HG02678 (cell line): Measurements from ENCODE around the gene FN3K.

Experiments used
- ATAC-seq: cut with Tn5 transposase; IDR thresholded peaks from one replicate; pipeline ENCODE4 v1.9.1; 2021; ENCODE audit warnings: mild to moderate bottlenecking, moderate library complexity; ENCODE audit not compliant: unreplicated experiment

The FN3K gene

DNA sequence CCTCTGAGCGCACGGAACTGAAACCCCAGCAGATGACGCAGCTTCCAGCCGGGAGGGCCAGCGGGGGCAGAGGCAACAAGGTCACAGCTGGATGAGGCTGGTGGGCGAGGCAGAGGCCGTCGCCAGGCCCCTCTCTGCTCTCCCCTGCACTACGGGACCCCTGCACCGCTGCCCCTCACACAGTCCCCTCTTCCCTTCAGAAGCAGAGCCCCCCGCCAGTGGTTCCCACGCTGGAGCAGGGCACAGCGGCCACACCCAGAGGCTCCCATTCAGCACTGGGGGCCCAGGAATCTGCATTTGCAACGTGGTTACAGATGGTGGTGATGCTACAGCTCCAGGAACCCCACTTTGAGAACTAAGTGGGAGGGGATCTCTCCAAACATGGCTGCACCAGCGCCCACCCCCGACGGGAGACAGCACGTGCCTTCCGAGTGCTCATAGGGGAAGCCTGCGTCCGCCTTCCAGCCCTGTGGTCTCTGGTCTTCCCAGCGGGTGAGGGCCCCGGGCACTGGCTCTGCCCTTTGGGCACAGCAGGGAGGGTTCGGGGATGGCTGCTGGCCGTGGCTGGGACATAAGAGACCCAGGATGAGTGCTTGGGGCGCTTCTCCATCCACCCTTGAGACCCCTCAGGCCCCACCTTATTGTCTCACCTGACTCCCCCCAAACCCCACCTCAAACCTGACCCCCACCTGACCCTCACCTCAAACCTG lies 32.2 kb upstream of the FN3K start:
- no peak for ATAC-seq

DNA sequence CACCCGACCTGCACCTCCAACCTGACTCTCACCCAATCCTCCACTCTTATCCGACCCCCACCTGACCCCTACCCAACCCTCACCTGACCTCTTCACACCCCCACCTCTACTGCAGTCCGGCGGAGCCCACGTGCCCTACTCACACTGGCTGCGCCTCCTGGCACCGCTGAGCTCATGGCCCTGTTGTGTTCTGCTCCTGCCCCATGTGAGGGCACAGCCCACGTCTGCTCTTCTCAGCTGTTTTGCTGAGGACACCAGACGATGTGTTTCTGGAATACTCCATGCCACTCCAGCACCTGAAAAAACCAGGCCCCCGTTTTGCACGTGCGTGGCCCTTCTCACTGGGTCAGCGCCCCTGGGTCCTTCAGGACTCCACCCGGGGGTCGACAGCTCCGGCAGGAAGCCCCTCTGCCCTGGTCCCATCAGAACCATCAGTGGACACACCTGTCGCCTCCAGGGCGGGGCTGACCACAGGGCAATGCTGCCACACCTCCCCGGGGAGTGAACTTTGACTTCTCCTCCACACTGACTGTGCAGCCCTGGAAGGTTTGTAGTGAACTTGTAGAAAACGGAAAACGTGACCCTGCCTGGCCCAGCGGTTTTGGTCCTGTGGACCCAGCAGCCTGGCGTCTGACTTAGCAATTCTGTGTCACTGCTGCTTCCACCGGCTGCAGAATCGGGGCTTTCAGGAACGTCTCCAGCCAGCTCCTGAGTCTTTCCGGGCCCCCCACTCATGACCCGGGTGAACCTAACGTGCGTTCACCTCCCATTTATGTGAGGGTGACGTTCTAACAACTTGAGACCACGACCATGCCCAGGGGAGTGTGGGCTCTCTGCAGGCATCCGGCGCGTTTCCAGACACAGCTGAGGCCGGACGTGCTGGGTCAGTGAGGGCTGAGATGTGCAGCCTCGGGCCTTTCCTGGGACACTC lies 31.2 kb upstream of the FN3K start:
- no peak for ATAC-seq

DNA sequence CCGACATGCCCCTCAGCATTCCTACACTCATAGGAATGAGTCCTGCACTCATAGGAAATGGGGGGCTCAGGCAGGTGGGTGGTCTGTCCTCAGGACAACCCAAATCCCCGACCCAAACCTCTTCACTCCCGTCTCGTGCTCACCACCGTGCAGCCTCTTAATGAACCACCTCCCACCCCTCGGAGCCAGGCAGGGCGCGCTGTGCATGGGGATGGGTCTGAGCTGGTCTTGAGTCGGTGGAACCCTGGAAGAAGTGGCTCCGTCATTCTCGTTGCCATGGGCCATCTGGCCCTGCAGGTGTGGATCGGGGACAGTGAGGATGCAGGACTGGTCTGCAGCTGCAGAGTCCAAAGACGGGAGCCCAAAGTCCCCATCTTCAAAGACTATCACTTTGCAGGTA lies 30.5 kb upstream of the FN3K start:
- ATAC-seq: no peak

DNA sequence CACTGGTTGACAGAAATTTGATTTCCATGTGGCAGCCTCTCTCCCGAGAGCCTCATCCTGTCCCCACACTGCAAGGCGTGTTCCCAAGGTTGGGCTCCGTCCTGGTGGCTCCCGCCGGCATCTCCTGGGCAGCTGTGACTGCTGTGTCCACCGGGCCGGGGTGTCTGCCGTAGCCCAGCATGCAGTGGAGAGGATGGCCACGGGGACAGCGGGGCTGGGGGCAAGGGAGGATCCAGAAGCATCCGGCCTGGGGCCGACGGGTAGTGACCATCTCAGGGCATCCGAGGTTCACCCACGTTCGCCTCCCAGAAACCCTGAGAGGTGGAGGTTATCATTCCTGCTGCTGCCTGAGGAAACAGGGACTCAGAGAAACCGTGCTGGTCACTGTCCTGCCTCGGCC lies 29.7 kb upstream of the FN3K start:
- no peak for ATAC-seq

DNA sequence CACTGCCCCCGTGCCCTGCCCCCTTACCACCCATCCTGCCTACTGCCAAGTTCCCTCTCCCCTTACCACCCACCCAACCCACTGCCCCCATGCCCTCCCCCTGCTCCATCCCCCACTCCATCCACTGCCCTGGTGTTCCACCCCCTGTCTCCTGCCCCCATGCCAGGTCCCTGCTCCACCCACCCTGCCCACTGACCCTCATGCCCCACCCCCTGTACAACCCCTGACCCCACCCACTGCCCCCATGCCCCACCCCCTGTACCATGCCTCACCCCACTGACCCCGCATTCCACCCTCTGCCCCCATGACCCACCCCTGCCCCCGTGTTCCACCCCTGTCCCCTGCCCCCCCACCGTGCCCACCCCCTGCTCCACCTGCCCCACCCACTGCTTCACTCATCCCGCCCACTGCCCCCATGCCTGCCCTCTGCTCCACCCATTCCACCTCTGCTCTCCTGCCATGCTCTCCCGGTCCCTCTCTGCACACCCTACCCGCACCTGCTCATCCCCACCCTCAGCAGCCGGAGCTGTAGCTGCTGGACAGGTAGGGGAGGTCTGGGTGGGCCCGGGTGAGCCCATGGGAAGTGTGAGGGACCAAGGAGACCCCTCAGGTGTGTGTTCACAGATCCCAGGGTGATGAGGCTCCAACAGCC lies 26.3 kb upstream of the FN3K start:
- ATAC-seq: no peak

DNA sequence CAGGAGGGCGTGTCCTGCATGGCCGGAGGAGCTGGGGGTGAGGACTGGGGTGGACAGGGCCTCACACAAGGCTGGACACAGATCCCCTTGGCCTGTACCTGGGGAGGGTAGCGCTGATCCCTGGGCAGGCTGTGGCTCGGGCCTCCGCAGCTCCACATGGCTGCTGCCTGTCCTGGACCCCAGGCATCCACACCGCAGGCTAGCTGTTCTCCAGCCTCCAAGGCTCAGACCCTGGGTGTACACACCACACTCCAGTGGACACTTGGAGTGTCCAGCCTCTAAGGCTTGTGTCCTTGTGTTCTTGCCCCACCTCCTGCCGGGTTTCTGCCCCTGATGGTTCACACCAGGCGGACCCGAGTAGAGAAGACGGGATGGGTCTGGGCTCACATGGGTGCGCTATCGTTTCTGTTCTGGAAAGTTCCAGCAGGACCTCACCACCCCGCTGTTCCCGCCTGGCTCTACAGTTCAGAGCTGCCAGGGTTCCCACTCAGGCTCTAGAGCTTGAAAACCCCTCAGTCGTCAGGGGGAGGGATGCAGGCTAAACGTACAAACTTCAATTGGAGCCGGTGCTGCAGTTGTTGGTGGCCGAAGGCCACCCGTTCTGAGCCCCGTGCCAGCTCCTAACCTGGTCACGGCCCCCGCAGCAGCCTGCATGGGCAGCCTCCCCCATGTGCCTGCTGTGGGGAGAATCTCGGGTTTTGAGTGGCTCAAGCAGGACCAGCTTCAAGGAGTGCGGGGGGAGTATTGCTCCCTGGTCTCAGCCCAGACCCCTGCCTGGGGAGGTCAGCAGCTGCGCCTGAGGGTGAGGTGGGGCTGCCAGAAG lies 25.5 kb upstream of the FN3K start:
- no peak for ATAC-seq

DNA sequence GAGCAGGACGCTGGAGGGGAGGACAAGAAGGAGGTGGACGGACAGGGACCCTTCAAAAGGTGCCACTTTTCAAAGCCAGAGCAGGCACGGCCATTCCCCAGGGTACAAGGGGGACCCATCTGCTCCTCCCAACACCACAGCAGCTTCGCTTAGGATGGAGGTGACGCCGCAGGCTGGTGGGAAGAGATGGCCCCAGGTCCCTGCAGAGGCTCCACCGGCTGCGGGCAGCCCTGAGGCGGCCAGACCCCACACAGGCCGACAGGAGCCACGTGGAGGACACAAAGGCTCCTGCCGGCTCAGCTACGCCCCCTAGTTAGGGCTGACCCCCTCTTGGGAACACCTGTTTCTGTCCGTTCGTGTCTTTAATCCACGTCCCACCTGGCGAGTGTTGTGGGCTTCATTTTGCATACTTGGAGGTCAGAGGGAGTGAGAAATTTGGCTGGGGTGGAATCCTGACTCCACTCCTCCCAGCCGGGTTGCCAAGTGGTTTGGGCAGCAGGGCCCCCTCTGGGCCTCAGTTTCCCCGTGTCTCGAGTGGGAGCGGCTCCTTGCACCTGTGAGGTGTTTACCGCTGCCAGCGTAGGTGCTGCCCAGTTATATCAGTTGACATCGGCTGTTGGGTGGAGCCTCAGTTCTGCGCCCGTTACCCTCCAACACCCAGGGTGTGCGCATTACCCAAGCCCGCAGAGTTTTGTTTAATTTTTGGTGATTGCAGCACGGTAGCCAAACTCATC lies 24.7 kb upstream of the FN3K start:
- no peak for ATAC-seq

DNA sequence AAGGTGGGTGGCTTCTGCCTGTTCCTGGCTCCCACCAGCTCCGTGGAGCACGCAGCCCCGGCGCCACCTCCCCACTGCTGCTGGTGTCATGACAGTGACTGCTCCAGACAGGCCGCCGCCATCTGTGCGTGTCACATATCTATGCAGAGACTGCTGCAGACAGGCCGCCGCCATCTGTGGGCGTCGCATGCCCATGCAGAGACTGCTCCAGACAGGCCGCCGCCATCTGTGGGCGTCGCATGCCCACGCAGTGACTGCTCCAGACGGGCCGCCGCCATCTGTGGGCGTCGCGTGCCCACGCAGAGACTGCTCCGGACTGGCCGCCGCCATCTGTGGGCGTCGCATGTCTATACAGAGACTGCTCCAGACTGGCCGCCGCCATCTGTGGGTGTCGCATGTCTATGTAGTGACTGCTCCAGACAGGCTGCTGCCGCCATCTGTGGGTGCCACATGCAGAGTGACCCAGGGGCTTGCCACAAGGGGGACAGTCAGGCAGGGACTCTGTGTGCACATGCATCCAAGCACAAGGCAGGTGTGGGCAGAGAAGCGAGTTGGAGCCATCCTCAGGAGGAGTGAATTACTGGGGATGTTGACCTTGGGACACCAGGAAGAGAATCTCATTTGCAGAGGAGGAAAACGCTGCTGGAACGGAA lies 22.2 kb upstream of the FN3K start:
- no peak for ATAC-seq

DNA sequence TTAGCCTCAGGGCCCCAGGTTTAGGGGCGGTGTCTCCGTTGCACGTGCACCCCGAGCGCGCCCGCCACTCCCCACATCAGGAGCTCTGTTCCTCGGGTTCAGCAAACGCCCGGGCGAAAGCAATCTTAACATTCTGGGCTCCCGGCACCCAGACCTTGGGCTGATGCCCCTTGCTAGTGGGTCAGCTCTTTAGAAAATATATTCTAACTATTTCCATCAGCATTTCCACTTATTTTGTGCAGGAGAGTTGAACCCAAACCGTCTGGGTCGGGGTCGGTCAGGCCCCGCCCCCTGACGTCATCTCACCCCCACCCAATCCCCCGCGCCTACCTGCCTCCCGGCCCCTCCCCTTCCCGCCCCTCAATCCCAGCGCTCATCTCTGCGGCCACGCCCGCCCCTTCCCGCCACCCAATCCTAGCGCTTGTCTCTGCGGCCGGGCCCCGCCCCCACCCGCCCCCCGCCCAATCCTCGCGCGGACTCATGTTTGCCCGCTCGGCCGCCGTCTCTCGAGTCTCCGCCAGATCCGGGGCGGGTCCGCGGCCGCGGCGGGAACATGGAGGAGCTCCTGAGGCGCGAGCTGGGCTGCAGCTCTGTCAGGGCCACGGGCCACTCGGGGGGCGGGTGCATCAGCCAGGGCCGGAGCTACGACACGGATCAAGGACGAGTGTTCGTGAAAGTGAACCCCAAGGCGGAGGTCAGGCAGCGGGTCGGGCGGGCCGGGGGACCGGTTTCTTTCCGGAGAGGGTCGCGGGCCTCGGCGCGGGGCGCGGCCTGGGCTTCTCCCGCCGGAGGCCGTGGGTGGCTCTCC lies 19.0 kb upstream of the FN3K start, which contains the start of gene FN3KRP:
Gene FN3KRP, plus strand, starts transcription at position 504 of the 808 bp plus-strand sequence. Its CDS starts 50 bp downstream, at position 554.
- peak; percentile 82 for ATAC-seq

DNA sequence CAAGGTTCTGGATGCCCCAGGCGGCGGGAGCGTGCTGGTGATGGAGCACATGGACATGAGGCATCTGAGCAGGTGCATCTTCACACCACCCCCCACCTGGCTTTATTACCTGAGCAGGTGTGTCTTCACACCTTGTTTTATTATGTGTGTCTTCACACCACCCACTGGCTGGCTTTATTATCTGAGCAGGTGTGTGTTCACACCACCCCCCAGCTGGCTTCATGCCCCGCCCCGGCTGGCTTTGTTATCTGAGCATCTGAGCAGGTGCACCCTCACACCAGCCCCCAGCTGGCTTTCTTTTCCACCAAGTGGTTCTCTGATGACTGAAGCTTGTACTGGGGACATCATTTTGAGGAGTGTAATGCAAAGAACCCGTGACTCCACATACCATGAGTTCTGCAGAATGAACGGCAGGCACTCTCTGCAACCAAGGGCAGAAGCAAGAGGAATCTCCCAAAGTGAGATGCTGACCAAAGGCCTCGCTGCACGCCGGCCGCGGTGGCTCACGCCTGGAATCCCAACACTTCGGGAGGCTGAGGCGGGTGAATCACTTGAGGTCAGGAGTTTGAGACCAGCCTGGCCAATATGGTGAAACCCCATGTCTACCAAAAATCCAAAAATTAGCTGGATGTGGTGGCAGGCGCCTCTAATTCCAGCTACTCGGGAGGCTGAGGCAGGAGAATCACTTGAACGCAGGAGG lies 16.3 kb upstream of the FN3K start:
- no peak for ATAC-seq

DNA sequence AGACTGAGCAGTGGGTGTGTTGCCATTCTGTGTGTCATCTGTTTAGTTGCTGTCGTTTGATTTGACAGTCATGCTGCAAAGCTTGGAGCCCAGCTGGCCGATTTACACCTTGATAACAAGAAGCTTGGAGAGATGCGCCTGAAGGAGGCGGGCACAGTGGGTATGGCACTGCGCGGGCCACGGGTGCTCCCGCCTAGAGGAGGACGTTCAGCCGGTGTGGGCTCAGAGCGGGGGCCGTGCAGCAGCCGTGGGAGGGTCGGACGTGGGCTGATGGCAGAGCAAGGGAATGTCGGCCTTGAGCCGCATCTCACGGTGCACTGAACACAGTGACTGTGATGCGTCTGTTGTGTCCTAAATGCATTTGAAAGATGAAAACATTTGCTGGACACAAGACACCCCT lies 15.2 kb upstream of the FN3K start:
- no peak for ATAC-seq

DNA sequence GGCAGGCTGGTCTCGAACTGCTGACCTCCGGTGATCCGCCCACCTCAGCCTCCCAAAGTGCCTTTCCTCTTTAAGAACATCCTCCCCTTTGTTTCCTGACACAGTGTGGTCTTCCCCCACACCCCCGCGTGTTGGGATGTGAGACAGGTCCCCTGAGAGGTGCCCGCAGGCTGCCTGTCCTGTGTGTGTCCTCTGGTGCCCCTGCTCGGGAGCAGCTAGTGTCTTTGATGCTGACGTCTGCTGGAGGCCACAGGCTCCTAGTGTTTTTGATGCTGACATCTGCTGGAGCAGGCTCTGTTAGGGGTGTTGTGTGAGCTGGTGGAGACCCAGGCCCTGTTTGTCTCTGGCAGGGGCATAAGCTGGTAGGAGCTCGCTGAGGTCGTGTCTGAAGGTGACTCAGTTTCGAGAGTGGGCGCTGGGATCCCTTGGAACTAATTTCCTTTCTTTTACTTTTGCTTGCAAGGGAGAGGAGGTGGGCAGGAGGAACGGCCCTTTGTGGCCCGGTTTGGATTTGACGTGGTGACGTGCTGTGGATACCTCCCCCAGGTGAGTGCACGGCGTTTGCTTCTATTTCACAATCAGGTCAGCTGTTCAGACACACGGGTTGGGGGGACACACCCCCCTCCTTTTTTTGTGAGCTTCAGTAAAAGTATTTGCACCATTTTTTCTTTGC lies 12.9 kb upstream of the FN3K start:
- ATAC-seq: no peak

DNA sequence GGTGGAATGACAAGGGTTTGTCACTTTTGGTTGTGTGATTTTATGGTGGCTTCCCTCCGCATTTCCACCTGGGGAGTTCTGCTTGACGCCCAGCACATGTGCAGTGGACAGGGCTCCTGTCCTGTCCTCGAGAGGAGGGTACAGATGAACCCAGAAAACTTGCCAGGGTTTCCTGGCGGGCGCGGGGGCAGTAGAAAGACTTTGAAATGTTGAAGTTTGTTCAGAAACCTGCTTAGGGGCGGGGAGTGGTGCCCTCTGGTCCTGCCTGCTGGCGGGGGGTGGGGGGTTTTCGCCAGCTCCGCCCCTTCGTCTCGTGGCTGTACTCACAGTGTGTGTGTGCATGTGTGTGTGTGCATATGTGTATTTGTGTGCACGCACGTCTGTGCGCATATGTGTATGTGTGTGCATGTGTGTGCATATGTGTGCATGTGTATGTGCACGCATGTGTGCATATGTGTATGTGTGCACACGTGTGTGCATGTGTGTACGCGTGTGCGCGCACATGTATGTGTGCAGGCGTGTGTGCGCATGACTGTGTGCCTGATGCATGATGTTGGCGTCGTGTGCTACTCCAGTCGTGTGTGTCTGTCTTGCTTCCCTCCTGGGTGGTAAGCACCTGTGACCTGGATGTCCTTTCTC lies 12.1 kb upstream of the FN3K start:
- no peak for ATAC-seq

DNA sequence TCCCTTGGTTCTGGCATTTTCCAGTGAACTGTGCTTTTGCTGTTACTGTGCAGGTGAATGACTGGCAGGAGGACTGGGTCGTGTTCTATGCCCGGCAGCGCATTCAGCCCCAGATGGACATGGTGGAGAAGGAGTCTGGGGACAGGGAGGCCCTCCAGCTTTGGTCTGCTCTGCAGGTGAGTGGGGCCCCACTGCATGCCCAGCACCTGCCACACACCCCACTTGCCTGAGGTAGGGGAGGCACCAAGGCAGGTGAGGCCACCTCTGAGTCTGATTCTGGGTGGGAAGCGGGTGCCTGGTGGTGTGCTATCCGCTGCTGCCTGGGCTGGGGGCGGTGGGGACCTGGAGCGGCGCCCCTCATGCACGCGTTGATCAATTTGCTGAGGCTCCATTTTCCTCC lies 9.0 kb upstream of the FN3K start:
- no peak for ATAC-seq

DNA sequence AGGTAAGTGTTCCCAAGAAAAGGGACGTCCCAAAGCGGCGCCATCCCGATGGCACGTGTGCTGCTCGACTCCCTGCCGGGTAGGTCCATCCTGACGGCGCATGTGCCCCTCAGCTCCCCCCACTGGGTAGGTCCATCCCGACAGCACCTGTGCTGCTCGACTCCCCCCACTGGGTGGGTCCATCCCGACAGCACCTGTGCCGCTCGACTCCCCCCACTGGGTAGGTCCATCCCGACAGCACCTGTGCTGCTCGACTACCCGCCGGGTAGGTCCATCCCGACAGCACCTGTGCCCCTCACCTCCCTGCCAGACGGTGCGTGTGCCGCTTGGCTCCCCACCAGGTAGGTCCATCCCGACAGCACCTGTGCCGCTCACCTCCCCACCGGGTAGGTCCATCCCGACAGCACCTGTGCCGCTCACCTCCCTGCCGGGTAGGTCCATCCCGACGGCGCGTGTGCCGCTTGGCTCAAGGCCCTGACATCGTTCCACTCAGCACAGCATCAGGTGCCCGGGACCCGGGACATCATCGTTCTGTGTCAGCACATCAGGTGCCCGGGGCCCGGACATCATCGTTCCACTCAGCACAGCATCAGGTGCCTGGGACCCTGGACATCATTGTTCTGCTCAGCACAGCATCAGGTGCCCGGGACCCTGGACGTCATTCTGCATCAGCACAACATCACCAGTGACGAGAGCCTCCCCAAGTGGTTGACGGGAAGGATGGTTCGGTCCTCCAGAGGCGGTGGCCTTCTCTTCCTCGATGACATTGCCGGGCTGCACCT lies 5.7 kb upstream of the FN3K start:
- no peak for ATAC-seq

DNA sequence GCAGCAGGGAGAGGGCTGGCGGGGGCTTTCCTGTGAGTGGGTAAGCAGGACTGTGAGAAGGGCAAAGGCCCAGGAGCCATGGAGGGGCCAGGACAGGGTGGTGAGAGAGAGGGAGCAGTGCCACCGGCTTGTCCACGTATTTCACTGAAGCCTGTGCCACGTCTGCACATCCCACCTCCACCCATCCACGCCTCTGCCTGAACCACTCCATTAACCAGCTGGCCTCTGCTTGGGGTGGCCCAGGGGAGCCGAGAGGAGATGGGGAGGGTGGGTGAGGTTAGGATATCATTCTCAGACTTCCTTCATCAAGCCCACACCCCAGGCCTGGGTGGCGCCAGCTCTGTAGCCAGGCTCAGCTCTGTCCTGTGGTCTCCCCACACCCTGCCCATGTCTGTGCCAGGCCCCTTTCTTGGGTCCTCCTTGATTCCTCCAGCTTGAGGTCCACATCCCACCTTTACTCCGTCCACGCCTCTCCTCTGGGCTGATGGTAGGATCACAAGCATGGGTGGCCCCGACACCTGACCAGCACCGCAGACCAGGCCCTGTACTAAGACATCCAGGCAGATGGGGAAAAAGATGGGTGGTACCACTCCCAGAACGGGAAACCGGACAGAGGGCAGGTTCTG lies 3.2 kb upstream of the FN3K start:
- ATAC-seq: no peak
